Activated CD8-positive, alpha-beta memory T cell treated with anti-CD3 and anti-CD28 coated beads, Interleukin-2, amount 50 U/mL, for 4 hours (primary cell): Measurements from ENCODE around the gene GLP1R.

Source experiments
- DNase-seq: peaks from one replicate; pipeline ENCODE4 v3.0.0-alpha.2; 2020

Gene GLP1R

DNA sequence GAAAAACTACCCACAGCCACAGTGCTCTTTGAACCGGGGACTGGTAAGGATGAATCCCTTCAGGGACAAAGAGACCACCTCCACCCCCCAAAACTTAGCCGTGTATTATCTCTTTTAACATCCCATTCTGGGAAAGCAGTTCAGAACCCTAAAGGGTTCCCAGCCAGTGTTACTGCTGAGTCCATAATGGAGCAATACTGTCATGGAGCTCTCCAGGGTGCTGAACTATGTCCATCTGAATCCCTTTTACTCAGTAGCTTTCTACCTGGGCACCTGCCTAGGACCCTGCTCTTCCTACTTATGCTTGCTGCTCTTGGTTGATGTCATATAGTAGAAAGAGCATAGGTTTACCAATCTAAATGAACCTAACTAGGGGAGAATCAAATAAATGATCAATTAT is 88.7 kb downstream of the GLP1R start:
- DNase-seq: peak; percentile 22
